ENCODE data around the gene N4BP2L1. TPM values are rescaled to one million over a fixed set of nuclear protein-coding genes. Genes with fewer than 3 reads are reported as not detected.

N4BP2L1 gene
- total and polyA plus RNA-seq, 2 of the 8 experiments (the other 6 are each of a cell fraction or from before 2014, with no cell fraction given), result 1.3 to 3.1 TPM

GRCh38 chr13:32429433-32429909, 1.5 kb upstream of the N4BP2L1 start:
- Histone ChIP-seq H3K4me2 (ENCODE audit: insufficient read depth in 1 of 2, low read depth in 2 of 2, low read length in 2 of 2) (no peak overlapping the region), H2BK5ac (ENCODE audit: low read depth, low read length) (no peak overlapping the region), H4K8ac (ENCODE audit: extremely low read depth, insufficient read depth, low read length) (no peak overlapping the region), H3K4ac (replicated peaks; ENCODE audit: insufficient read length, low read depth, low read length) (no peak overlapping the region), H3K56ac (replicated peaks; ENCODE audit: insufficient read length, low read depth, low read length) (no peak overlapping the region), H3K9ac (replicated peaks in 1 of 4; ENCODE audit: extremely low read depth in 1 of 4, low read depth in 3 of 4, low read length in 3 of 4) (no peak overlapping the region), H2AK5ac (ENCODE audit: low read depth, low read length) (no peak overlapping the region), H3K36me3 (ENCODE audit: control insufficient read depth in 2 of 4, insufficient read depth in 4 of 4, low read length in 3 of 4) (no peaks in the 10 kb centered on the region), H3K14ac (ENCODE audit: insufficient read length) (no peak overlapping the region), H3K79me1 (ENCODE audit: low read depth, low read length) (no peaks in the 10 kb centered on the region; the same call in 1 of the 2 replicates), H2BK12ac (ENCODE audit: low read depth, low read length) (no peak overlapping the region), H2BK15ac (ENCODE audit: low read length) (no peak overlapping the region), H4K20me1 (replicated peaks in 1 of 2; ENCODE audit: control insufficient read depth in 1 of 2, insufficient read depth in 2 of 2, low read length in 2 of 2) (peaks cover 0 to 2% of the 10 kb centered on the region in 2 experiments), H3K4me3 (ENCODE audit: extremely low read depth in 1 of 4, insufficient read depth in 2 of 4, low read depth in 3 of 4, low read length in 4 of 4) (no peak overlapping the region), H2BK120ac (replicated peaks; ENCODE audit: low read depth, low read length) (no peak overlapping the region), H3K18ac (ENCODE audit: extremely low read depth, low read length) (no peak overlapping the region), H3K23me2 (ENCODE audit: low read depth, low read length) (peaks cover 5% of the 10 kb centered on the region; the same call in 1 of the 2 replicates), H3K27me3 (replicated peaks in 1 of 4; ENCODE audit: control insufficient read depth in 3 of 4, extremely low read depth in 1 of 4, insufficient read depth in 3 of 4, low read length in 3 of 4) (peaks cover 0 to 10% (median 6%) of the 10 kb centered on the region in 4 experiments; a peak in 5 of 7 replicates), H3K9me3 (ENCODE audit: insufficient read depth in 2 of 2, low read depth in 1 of 2, low read length in 1 of 2) (no peaks in the 10 kb centered on the region), H2AFZ (ENCODE audit: low read length) (no peak overlapping the region), H3K4me1 (replicated peaks in 1 of 4; ENCODE audit: control insufficient read depth in 3 of 4, insufficient read depth in 4 of 4, low read length in 3 of 4) (peaks cover 4% of the 10 kb centered on the region in 4 experiments; a peak in 5 of 7 replicates), H4K5ac (ENCODE audit: insufficient read length, low read depth, low read length) (no peak overlapping the region), H3K27ac (ENCODE audit: low read depth, low read length) (no peak overlapping the region), H3K79me2 (ENCODE audit: control insufficient read depth in 1 of 2, insufficient read depth in 2 of 2, low read length in 2 of 2) (no peaks in the 10 kb centered on the region), H4K91ac (replicated peaks; ENCODE audit: insufficient read length, low read length) (no peak overlapping the region), H3K23ac (ENCODE audit: insufficient read length) (no peak overlapping the region), H2BK20ac (ENCODE audit: low read length) (no peak overlapping the region)
- ChIA-PET POLR2A (ENCODE audit: partially characterized antibody) (interaction anchor here (2.2 kb wide), 1 partner anchor 26 kb away, joined by 6 read pairs; no protein-coding TSS in a partner anchor), CTCF (ENCODE audit: partially characterized antibody) (interaction anchor here (0.6 to 1.9 kb wide), 5 partner anchors 13 to 51 kb away, joined by 3 to 8 read pairs (median 3); no protein-coding TSS in a partner anchor)
- DNase-seq (ENCODE audit: low read depth in 1 of 2, low spot score in 2 of 2) (no peak), FAIRE-seq (no peak)
- WGBS, 2 experiments (ENCODE audit: extremely low coverage in 1 of 2, insufficient coverage in 1 of 2, insufficient read length in 1 of 2, insufficient replicate concordance in 2 of 2, low coverage in 1 of 2, low lambda C conversion rate in 2 of 2, missing lambda C conversion rate in 1 of 2), result 92% methylated on average over 6 of the region's 6 CpGs; no CpG with 5 or more reads in 1 of the 2 experiments
- TF ChIP-seq CHD1 (IDR thresholded peaks at IDR 0.05; ENCODE audit: low read depth, low read length) (no peak), USF2 (IDR thresholded peaks at IDR 0.05; ENCODE audit: low read length) (no peak), TBP (IDR thresholded peaks at IDR 0.05; ENCODE audit: low read depth, low read length) (no peak), EP300 (IDR thresholded peaks at IDR 0.05; ENCODE audit: borderline replicate concordance in 1 of 2, low read depth in 2 of 2, low read length in 2 of 2) (no peak), ZNF274 (IDR thresholded peaks at IDR 0.05; ENCODE audit: borderline replicate concordance, extremely low read depth, low read length) (no peak), ATF2 (IDR thresholded peaks at IDR 0.05; ENCODE audit: low read length) (no peak), KDM5A (IDR thresholded peaks at IDR 0.05; ENCODE audit: low read length) (no peak)

All from H1 (cell line).